Keratinocyte (primary cell): ENCODE results near the gene GPC3.

Source experiments
- EZH2 ChIP-seq: IDR thresholded peaks from one replicate; pipeline ENCODE4 v1.6.1; 2012; ENCODE audit warnings: inconsistent platforms, mild to moderate bottlenecking, low read length, moderate library complexity
- TF ChIP-seq, protein P1 (sequence below), 3 experiments: IDR thresholded peaks in 1 of 3; conservative IDR thresholded peaks in 1 of 3; optimal IDR thresholded peaks in 1 of 3; 2 replicates in 2 of 3; 3 replicates in 1 of 3; pipeline versions ENCODE3 to v1.5.1; 2011; ENCODE audit warnings: low read length in 3 of 3, mild to moderate bottlenecking in 3 of 3, moderate library complexity in 2 of 3, control low read depth in 1 of 3, inconsistent platforms in 1 of 3; ENCODE audit not compliant: insufficient read depth in 2 of 3; ENCODE audit errors: extremely low read depth in 1 of 3

DNA sequence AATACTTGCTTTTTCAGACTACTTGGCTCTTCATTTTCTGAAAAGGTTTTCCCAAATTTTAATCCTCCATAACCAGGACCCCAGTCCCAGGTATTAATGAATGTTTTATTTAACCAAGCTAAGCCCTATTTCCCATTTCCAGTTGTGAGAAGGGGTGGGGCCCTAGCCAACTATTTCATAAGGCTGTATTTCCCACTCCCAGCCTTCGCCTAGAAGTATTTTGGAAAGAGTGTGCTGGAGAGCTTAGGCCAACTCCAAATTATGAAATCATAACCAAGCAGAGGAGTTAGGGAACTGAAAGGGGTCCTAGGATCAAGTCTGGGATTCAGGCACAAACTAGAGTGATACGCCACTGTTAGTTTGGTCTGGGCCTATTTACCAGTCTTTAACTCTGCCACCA, 421.7 kb downstream of the GPC3 start:
- TF ChIP-seq, protein P1, sequence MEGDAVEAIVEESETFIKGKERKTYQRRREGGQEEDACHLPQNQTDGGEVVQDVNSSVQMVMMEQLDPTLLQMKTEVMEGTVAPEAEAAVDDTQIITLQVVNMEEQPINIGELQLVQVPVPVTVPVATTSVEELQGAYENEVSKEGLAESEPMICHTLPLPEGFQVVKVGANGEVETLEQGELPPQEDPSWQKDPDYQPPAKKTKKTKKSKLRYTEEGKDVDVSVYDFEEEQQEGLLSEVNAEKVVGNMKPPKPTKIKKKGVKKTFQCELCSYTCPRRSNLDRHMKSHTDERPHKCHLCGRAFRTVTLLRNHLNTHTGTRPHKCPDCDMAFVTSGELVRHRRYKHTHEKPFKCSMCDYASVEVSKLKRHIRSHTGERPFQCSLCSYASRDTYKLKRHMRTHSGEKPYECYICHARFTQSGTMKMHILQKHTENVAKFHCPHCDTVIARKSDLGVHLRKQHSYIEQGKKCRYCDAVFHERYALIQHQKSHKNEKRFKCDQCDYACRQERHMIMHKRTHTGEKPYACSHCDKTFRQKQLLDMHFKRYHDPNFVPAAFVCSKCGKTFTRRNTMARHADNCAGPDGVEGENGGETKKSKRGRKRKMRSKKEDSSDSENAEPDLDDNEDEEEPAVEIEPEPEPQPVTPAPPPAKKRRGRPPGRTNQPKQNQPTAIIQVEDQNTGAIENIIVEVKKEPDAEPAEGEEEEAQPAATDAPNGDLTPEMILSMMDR (optimal IDR thresholded peaks at IDR 0.05 in 1 of 3, IDR thresholded peaks at IDR 0.05 in 1 of 3, conservative IDR thresholded peaks at IDR 0.05 in 1 of 3; ENCODE audit: extremely low read depth in 1 of 3, insufficient read depth in 2 of 3, low read length in 3 of 3) = no peak
- TF ChIP-seq EZH2 = no peak
